ENCODE results near the gene MRPL27. TPM values are rescaled to one million over a fixed set of nuclear protein-coding genes. Genes with fewer than 3 reads are reported as not detected.

The MRPL27 gene
- total and polyA plus RNA-seq, 2 donors (not counting 1 experiment from before 2014, with no cell fraction given): 32.5 to 40.2 TPM

- H3K4me2 ChIP-seq (replicated peaks; ENCODE audit: low read depth, low read length, poor library complexity, severe bottlenecking): no peak overlapping the region
- ChIA-PET POLR2A (no interaction called here), CTCF (interaction anchor here (1.2 kb wide), 1 partner anchor 31 kb away, joined by 3 read pairs; no protein-coding TSS in a partner anchor)
- H3K9me3 ChIP-seq (ENCODE audit: control extremely low read depth in 1 of 3, control insufficient read depth in 2 of 3, insufficient read depth in 1 of 3, low read length in 2 of 3): no peaks in the 10 kb centered on the region
- ATAC-seq (ENCODE audit: low read depth) (no peak), DNase-seq (no peak)
- H3K27me3 ChIP-seq (replicated peaks in 1 of 4; ENCODE audit: control extremely low read depth in 1 of 4, control insufficient read depth in 3 of 4, insufficient read depth in 4 of 4, low read length in 3 of 4): no peaks in the 10 kb centered on the region
- Mint-ChIP-seq H3K4me1 (peaks cover 40% of the 10 kb centered on the region), H3K4me3 (no peak overlapping the region), H3K27ac (no peak overlapping the region), H3K27me3 (no peaks in the 10 kb centered on the region), H3K9me3 (ENCODE audit: insufficient read depth) (no peaks in the 10 kb centered on the region)
- intact Hi-C loops (cut with micrococcal nuclease): no loop called here
- no peak overlapping the region for H3K9ac ChIP-seq (ENCODE audit: low read length)
- TF ChIP-seq EZH2 (IDR thresholded peaks at IDR 0.05; ENCODE audit: borderline replicate concordance, insufficient read depth, low read depth, low read length, poor library complexity, severe bottlenecking): no peak
- no peak for TF ChIP-seq CTCF (IDR thresholded peaks at IDR 0.05)
- H3K4me3 ChIP-seq (ENCODE audit: control extremely low read depth in 1 of 5, extremely low read depth in 1 of 5, insufficient read depth in 1 of 5, low read depth in 2 of 5, low read length in 4 of 5): no peak overlapping the region
- H3K4me1 ChIP-seq (ENCODE audit: control insufficient read depth in 2 of 2, insufficient read depth in 2 of 2, low read length in 2 of 2): peaks cover 25 to 27% of the 10 kb centered on the region in 2 donors
- 98% methylated on average over 6 of the region's 6 CpGs for WGBS (ENCODE audit: insufficient coverage)
- H3K36me3 ChIP-seq (replicated peaks in 1 of 2; ENCODE audit: control extremely low read depth in 1 of 2, control insufficient read depth in 1 of 2, extremely low read depth in 1 of 2, insufficient read depth in 2 of 2, low read length in 1 of 2): peaks cover 29 to 72% of the 10 kb centered on the region in 2 experiments
- H3K79me2 ChIP-seq (ENCODE audit: control insufficient read depth, insufficient read depth, low read length): peaks cover 37% of the 10 kb centered on the region
- H2AFZ ChIP-seq (ENCODE audit: insufficient read depth, low read depth, low read length, poor library complexity, severe bottlenecking): no peak overlapping the region
- H3K27ac ChIP-seq (ENCODE audit: low read length in 2 of 2): no peak overlapping the region
- H4K20me1 ChIP-seq (ENCODE audit: control insufficient read depth, insufficient read depth, low read length, poor library complexity, severe bottlenecking): peaks cover 34% of the 10 kb centered on the region
Observed at GRCh38 chr17:50392621-50393020, 19.6 kb upstream of the MRPL27 start.

GRCh38 chr17:50389534-50389933, 16.6 kb upstream of the MRPL27 start:
- intact Hi-C loops (cut with micrococcal nuclease): no loop called here
- Mint-ChIP-seq H3K27me3 (no peaks in the 10 kb centered on the region), H3K4me3 (no peak overlapping the region), H3K27ac (no peak overlapping the region), H3K9me3 (ENCODE audit: insufficient read depth) (no peaks in the 10 kb centered on the region), H3K4me1 (peaks cover 18% of the 10 kb centered on the region)
- CTCF ChIA-PET: interaction anchor here (2.9 kb wide), 1 partner anchor 28 kb away, joined by 12 read pairs; no protein-coding TSS in a partner anchor
- Histone ChIP-seq H3K79me2 (ENCODE audit: control insufficient read depth, insufficient read depth, low read length) (peaks cover 8% of the 10 kb centered on the region), H3K9ac (ENCODE audit: low read length) (no peak overlapping the region), H2AFZ (ENCODE audit: insufficient read depth, low read depth, low read length, poor library complexity, severe bottlenecking) (no peak overlapping the region), H3K36me3 (replicated peaks in 1 of 2; ENCODE audit: control extremely low read depth in 1 of 2, control insufficient read depth in 1 of 2, extremely low read depth in 1 of 2, insufficient read depth in 2 of 2, low read length in 1 of 2) (peaks cover 48 to 96% of the 10 kb centered on the region in 2 experiments), H3K4me3 (ENCODE audit: control extremely low read depth in 1 of 5, extremely low read depth in 1 of 5, insufficient read depth in 1 of 5, low read depth in 2 of 5, low read length in 4 of 5) (no peak overlapping the region), H3K9me3 (ENCODE audit: control extremely low read depth in 1 of 3, control insufficient read depth in 2 of 3, insufficient read depth in 1 of 3, low read length in 2 of 3) (no peaks in the 10 kb centered on the region), H3K27ac (ENCODE audit: low read length in 2 of 2) (no peak overlapping the region), H3K4me1 (ENCODE audit: control insufficient read depth in 2 of 2, insufficient read depth in 2 of 2, low read length in 2 of 2) (peaks cover 6 to 8% of the 10 kb centered on the region in 2 donors), H3K27me3 (replicated peaks in 1 of 4; ENCODE audit: control extremely low read depth in 1 of 4, control insufficient read depth in 3 of 4, insufficient read depth in 4 of 4, low read length in 3 of 4) (no peaks in the 10 kb centered on the region), H3K4me2 (replicated peaks; ENCODE audit: low read depth, low read length, poor library complexity, severe bottlenecking) (no peak overlapping the region), H4K20me1 (ENCODE audit: control insufficient read depth, insufficient read depth, low read length, poor library complexity, severe bottlenecking) (peaks cover 20% of the 10 kb centered on the region)
- DNase-seq (no peak), ATAC-seq (ENCODE audit: low read depth) (no peak)
- TF ChIP-seq EZH2 (IDR thresholded peaks at IDR 0.05; ENCODE audit: borderline replicate concordance, insufficient read depth, low read depth, low read length, poor library complexity, severe bottlenecking): no peak
- TF ChIP-seq CTCF (IDR thresholded peaks at IDR 0.05): no peak
- POLR2A ChIA-PET: no interaction called here
- no CpG with 5 or more reads among the region's 6 CpGs for WGBS (ENCODE audit: insufficient coverage)

Measured in B cell (primary cell).